HG03103 (cell line): Measurements from ENCODE around the gene CPXM2.

Source experiments
- ATAC-seq: cut with Tn5 transposase; IDR thresholded peaks from one replicate; pipeline ENCODE4 v1.9.1; 2021; ENCODE audit warnings: low read depth; ENCODE audit not compliant: unreplicated experiment

CPXM2 gene

GRCh38 chr10:123891144-123892071 lies at the start of gene CPXM2:
Gene CPXM2 (minus strand): TSS chr10:123891807. CDS start chr10:123891659, 148 bp downstream.
- ATAC-seq, result no peak

DNA sequence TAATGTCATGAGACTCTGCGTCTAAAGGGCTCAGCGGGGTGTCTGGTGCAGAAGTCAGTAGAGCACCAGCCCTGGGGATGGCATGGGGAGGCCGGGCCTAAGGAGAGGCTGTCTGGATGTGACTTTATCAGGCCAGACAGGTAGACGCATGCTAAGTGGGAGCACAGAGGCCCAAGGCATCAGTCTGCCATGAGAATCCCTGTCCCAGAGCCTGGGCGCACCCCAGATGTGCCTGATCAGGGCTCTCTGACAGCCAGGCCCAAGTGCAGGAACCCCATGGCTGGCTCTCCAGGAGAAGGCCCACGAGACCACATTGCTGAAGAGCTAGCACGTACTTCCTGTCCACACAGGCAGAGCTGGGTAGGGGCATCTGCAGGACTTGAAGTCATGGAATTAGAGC lies 48.0 kb upstream of the CPXM2 start:
- ATAC-seq, result no peak

GRCh38 chr10:123938890-123939289 lies 47.3 kb upstream of the CPXM2 start:
- no peak for ATAC-seq

GRCh38 chr10:123936426-123936825 lies 44.8 kb upstream of the CPXM2 start:
- no peak for ATAC-seq

GRCh38 chr10:123935680-123936079 lies 44.1 kb upstream of the CPXM2 start:
- ATAC-seq, result no peak

GRCh38 chr10:123934846-123935245 lies 43.2 kb upstream of the CPXM2 start:
- ATAC-seq, result no peak

- ATAC-seq, result no peak
Measured at GRCh38 chr10:123930340-123931001, 38.9 kb upstream of the CPXM2 start.

GRCh38 chr10:123929791-123930190 lies 38.2 kb upstream of the CPXM2 start:
- ATAC-seq, result no peak

GRCh38 chr10:123928427-123928826 lies 36.8 kb upstream of the CPXM2 start:
- no peak for ATAC-seq

GRCh38 chr10:123926401-123927264 lies 35.0 kb upstream of the CPXM2 start:
- ATAC-seq, result no peak

- no peak for ATAC-seq
Measured at GRCh38 chr10:123922126-123922525, 30.5 kb upstream of the CPXM2 start.

GRCh38 chr10:123916775-123917174 lies 25.2 kb upstream of the CPXM2 start:
- no peak for ATAC-seq

GRCh38 chr10:123913688-123914268 lies 22.2 kb upstream of the CPXM2 start:
- ATAC-seq, result no peak

DNA sequence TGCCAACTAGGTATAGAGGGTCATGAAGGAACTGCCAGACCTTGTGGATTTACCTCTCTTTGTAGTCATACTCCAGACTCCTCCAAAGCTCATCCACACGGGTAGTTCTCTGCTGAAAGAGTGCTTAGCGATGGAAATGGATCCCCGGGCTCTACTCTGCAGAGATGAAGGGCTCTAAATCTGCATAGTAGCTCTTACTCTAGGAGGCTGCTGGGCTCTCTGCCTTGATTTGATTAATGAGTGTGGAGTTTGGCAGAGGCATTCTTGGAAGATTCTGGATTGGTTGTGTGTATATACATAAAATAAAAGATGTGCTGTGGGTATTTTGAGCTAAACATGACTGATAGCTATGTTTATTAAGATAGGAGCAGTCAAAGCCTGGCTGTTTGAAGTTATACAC lies 21.3 kb upstream of the CPXM2 start:
- no peak for ATAC-seq

- ATAC-seq, result no peak
Measured at GRCh38 chr10:123912466-123912865, 20.9 kb upstream of the CPXM2 start.

- no peak for ATAC-seq
Measured at GRCh38 chr10:123911866-123912265, 20.3 kb upstream of the CPXM2 start.

DNA sequence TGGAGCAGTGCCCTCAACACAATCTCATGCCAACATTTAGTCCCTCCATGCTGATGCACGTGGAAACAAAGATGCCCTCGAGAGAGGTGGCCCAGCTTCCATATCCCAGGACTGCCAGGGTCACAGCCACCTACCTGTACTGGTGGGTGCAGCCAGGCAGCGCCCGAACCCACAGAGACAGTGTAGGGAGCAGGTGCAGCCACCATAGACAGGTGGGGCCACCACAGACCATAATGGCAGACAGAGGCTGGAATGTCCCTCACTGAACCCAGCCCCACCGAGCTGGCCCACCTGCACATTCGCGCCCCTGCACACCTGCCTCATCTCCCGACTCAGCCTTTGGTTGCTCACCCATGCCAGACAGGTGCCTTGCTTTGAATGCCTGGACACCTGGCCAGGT lies 18.3 kb upstream of the CPXM2 start:
- no peak for ATAC-seq

DNA sequence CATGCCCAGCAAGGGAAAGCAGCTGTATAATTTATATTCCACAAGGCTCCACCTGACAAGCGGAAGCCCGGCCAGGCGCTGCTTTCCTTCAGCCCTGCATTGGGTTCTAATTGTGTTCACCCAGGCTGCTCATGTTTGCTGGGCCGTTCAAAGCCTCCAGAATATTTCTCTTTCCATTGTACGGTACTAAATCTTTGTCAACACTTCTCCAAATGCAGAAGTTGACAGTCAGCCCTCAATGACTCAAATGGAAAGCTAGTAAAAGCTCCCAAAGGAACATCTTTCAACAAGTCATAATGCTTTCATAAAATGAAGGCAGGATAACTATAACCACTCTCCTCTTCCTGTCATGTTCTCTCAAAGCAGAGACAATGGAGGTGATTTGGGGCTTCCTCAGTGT lies 17.8 kb upstream of the CPXM2 start:
- ATAC-seq, result no peak

- no peak for ATAC-seq
Measured at GRCh38 chr10:123908379-123908778, 16.8 kb upstream of the CPXM2 start.

GRCh38 chr10:123906884-123907652 lies 15.5 kb upstream of the CPXM2 start:
- no peak for ATAC-seq
